ENCODE measurements around the gene DENND2C.
A peak's percentile ranks its signal among the peaks of the same experiment; 100 is the strongest.

DENND2C gene, protein sequence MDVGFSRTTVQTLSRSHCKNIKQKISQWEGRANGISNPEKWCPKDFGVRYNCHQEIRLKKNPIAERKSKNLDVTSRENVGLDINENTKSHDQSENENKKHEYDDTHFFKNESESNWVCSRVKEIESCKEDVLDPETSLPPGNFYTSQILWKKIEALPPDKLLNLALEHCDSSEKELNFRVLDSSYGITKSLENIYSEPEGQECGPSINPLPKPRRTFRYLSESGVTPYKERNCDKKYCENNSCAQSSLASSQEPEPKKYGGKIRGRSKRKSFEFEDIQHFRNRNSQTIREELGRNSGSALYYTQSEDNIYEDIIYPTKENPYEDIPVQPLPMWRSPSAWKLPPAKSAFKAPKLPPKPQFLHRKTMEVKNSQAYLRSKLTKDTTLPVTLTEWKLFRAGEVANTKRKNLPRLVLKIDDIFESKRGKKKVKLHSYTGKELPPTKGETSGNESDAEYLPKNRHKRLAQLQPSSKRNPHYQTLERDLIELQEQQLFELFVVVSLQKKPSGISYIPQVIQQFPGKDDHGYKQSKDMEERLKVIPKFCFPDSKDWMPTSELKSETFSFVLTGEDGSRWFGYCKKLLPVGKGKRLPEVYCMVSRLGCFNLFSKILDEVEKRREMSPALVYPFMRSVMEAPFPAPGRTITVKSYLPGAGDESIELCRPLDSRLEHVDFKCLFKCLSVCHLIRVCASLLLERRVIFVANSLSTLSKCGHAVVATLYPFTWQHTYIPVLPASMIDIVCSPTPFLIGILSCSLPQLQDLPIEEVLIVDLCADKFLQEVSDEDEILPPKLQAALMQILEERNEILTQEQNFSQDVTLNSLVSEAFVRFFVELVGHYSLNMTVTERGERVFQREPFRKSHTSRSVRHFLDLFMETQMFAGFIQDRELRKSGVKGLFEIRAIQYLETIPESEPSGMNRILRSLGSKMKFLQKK

DNA sequence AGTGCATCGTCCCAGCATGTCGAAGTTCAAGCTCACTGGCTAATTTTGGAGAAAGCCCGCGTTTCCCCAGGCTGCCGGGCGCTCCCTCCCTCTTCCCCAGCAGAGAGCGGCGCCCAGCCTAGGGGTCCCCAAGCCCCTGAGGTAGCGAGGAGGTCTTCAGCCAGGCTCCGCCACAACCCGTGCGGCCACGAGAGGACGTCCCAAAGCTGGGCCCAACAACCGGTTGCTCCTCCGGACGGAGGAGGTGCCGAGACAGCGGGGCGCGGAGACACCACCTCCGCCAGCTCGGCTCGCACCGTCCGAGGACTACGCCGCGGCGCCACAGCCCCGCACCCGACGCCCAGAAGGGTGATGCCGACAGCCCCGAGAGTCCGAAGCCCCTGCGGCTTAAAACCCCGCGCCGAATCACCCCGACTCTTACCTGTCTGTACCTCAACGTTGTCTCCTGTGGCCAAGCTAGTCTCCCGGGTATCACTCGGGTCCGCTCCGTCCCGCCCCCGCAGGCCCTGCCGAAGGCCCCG is at the start of gene DENND2C:
DENND2C (minus strand) TSS at position 488 of the 521 bp plus-strand sequence. CDS start 44,065 bp downstream, outside the sequence.
- no peak for DNase-seq (ENCODE audit: low read depth)

DNA sequence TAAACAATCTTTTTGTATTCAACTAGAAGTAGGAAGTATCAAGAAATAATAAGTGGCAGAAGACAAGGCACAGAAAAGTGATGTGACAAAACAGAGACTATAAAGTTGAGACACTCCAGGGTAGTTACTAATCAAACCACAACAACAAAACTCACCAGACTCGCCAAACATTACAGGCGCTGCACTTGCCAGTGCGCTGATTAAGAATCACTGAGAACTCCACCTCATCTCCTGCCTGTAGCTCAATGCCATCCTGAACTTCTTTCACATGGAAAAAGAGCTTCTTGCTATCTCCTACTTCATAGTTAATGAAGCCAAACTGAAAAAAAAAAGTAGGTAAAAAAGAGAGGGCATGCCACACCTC is 49.6 kb upstream of the DENND2C start:
- no peak for DNase-seq (ENCODE audit: low read depth)

DNA sequence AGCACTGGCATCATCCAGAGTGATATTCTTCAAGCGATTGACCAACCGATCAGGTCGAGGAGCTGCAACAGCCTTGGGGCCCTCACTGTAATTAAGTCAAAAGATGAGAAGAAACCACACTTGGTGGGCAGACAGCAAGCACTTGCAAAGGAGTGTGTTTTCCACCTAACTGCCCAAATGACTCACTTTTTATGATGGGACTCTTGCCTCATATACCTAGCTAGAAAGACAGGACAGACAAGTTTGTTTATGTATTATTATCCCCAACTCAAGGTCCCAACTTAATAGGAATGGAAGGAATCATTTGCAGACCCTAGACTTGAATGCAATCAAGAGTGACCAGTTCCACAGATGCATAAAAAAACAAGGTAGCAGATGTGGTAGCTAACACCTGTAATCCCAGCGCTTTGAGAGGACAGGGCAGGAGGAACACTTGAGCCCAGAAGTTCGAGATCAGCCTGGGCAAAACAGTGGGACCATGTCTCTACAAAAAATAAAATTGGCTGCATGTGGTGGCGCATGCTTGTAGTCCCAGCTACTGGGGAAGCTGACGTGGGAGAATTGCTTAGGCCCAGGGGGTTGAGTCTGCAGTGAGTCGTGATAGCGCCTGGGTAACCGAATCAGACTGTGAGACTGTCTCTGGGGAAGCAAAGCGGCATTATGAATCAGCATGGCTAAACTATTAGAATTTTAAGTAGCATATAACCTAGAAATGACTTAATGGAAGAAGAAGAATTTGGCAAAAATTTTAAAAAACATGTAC is 49.0 kb upstream of the DENND2C start:
- DNase-seq (ENCODE audit: low read depth): no peak

DNA sequence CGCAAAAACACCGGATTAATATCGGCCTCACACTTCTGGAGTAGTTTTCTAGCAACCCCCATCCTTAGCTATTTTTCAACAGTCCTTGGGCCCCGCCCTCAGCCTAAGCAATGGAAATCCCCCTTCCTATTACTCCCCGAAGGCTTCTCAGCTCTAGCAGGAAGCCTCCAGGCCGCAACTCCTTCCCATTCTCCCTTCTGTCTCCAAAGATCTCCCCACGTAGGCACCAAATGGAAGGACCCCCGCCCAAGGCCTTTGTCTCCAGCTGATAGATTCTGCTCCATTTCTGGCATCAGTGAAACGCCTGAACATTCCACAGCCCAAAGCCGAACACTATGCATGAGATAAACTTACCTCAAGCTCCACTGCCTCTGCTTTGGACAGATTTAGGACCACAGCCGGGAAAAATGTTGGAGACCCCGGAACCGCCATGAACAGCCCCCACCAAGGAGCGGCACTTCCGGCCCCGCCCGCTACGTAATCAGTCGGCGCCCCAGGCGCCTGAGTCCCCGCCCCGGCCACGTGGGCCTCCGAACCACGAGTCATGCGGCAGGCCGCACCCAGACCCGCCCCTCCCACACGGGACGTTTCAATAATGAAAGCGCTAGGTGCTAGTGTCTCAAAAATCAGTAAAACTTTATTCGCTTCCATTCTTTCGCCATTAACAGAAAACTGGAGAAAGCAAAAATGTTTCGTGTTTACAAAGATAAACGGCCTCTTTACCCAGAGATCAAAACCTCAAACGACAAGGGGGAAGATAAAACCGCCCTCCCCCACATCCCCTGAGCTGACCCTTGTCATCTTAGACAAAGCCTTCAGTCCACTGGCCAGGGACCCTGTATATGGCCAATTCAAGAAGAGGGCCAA is 46.7 kb upstream of the DENND2C start, which contains the start of gene NRAS:
NRAS (minus strand) TSS at position 468 of the 867 bp plus-strand sequence. CDS start 611 bp downstream, outside the sequence.
- DNase-seq (ENCODE audit: low read depth): peak; percentile 95

DNA sequence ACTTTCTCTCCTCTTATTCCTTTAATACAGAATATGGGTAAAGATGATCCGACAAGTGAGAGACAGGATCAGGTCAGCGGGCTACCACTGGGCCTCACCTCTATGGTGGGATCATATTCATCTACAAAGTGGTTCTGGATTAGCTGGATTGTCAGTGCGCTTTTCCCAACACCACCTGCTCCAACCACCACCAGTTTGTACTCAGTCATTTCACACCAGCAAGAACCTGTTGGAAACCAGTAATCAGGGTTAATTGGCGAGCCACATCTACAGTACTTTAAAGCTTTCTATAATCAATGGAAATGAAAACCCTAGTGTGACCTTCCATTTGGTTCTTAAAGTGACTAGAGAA is 46.1 kb upstream of the DENND2C start:
- DNase-seq (ENCODE audit: low read depth): no peak

DNA sequence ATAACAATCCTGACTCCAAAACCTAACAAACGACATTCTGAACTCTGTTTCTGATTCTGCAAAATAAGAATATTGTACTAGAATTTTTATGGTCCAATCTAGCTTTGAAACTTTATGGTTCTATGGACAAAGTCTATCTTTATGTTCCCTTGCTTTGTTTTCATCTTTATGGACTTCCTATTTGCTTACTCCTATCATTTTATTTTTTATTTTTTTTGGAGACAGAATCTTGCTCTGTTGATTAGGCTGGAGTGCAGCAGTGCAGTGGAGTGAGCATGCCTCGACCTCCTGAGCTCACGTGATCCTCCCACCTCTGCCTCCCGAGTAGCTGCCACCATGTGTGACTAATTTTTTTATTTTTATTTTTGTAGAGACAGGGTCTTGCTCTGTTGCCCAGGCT is 43.1 kb upstream of the DENND2C start:
- DNase-seq (ENCODE audit: low read depth): no peak

DNA sequence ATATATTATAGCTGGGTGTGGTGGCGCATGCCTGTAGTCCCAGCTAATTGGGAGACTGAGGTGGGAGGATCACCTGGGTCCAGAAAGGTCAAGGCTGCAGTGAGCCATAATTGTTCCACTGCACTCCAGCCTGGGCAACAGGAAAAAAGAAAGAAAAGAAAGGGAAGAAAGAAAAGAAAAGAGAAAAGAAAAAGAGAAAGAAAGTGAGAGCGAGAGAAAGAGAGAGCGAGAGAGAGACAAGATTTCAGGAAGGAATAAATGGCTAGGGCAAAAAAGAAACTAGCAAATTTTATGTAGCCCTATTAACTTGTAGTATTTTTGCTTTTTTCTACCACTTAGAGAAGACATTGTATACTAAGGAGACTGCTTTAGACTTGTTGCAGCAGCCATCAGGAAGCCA is 40.5 kb upstream of the DENND2C start:
- DNase-seq (ENCODE audit: low read depth): no peak

DNA sequence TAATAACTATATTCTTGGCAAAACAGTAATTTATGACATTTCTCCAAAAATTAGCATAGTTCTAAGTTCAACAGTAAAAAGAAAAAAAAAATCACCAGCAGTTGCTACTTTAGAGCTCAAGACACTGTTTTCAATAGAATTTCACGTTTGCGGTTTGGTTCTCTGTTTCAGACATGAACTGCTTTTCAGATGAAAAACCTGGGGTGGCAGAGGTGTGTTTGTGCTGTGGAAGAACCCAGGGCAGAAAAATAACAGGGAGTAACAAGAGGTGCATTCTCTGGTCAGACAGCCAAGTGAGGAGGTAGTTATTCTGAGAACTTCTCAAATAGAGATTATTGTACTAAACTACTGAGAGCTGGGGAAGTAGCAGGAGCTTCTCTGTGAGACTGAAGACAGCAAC is 37.8 kb upstream of the DENND2C start:
- no peak for DNase-seq (ENCODE audit: low read depth)

DNA sequence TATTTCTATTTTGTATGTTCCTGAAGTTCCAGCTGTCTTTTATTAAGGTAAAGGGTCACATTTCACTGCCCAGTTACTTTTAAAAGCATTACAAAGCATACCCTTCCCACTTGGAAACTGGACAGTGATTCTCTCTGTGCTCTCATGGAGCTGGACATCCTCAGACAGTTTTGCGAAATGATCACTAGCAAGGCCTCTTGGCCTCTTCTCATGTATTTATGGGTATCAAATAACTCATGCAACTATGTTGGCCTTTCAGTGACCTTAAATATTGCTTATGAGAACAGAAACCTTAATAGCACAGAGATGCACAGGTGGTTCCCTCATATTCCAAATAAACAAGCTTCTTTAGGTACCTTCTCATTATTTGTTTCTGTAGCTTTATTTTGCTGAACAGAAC is 33.4 kb upstream of the DENND2C start:
- no peak for DNase-seq (ENCODE audit: low read depth)

DNA sequence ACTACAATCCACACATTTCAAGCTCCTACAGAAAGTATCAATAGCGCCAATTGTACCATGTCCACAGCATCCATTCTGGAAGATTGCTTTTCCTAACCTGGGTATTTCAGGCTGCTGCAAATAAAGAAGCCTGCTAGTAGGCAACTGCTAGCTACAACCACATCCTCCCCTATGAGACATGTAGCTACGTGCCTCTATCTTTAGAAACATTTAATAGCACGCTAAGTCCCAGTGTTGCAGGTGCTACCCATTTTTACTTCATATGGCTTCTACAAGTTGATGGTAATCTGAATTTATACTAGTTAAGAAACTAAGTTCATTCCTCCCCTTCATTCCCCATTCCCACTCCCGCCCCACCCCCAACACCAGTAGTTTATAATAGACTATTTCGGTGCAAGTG is 32.9 kb upstream of the DENND2C start:
- no peak for DNase-seq (ENCODE audit: low read depth)

DNA sequence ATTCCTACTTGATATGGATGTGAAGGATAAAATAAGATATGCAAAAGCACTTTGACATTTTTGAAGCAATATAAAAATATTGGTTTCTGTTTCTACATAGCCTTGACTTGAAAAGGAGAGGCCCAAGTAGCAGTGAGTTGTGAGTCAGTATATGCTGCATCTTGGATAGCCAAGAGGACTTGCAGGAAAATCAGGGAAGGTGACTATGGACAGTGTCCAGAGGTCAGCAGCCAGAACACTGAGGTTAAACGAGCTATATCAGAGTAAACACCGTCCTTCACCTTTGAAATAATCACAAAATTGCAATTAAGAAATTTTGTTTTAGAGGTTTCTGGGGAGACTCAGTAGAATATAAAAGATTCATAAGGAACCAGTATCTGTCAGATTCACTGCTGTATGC is 32.1 kb upstream of the DENND2C start:
- no peak for DNase-seq (ENCODE audit: low read depth)

DNA sequence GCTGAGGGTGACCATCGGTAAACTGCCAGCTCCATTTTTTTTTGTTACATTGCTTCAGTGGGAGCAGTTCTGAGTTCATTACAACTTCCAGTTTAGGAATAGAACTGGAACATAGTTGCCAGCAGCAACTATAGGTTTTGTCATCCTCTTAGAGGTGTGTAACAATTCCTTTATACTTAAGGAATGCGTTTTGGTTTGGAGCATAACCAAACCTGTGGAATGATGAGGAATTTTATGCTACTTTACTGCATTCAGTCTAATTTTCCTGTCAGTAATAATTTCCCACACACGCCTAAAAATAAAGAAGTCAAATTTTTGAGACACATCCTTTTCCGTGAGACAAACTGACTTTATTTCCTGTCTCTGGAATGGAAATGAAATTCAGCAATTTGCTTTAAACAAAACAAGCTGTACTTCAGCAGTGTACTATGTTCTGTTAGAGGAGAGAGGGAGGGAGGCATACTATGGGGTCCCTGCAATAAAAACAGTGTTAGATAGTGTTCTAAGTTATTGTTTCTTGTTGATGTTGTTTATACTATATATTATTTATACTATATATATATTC is 30.3 kb upstream of the DENND2C start:
- DNase-seq (ENCODE audit: low read depth): no peak

DNA sequence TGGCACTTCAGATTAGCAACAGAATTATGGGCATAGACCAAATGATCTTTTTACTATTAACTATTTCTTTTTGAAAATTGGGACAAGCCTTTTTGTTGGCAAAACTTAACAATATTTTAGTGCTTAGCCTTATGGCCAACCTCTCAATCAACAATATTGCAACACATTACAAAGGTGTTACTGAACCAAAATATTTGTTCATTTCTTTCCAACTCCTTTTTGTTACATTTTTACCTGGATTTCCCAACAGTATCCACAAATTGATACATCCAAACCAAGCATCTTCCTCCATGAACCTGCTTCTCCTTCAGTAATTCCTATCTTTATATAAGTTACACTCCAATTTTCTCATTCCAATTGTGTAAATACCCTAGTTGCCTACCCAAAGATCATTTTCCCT is 27.0 kb upstream of the DENND2C start:
- DNase-seq (ENCODE audit: low read depth): no peak

DNA sequence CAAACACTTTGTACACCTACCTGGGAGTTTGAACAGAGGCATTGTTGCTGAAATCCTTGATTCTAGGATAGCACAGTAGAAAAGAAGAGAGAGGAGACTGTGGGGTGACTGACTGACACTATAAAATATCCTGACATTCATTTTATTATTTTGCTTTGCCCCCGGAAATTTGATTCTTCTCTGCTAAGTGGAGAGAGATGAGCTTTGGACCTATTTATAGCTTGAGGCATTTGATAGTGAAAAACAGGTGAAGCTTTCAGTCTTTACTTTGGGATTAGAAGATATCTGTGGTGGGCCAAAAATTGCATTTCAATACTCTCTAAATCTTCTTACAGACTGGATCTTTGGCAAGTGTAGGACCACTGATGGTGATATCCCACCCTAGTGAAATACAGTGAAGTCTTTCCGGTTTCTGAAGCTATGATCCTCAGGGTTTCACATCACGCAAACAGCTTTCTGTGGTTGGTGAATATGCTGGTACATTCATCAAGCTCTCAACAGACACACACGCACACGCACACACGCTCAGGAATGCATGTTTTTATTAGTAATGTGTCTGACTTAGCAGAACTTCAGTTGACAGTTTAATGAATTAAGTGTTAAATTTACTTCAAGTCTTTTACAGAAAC is 25.7 kb upstream of the DENND2C start, which contains the start of gene AMPD1:
AMPD1 (minus strand) TSS at position 117 of the 629 bp plus-strand sequence; CDS start at position 42, 75 bp downstream.
- no peak for DNase-seq (ENCODE audit: low read depth)

DNA sequence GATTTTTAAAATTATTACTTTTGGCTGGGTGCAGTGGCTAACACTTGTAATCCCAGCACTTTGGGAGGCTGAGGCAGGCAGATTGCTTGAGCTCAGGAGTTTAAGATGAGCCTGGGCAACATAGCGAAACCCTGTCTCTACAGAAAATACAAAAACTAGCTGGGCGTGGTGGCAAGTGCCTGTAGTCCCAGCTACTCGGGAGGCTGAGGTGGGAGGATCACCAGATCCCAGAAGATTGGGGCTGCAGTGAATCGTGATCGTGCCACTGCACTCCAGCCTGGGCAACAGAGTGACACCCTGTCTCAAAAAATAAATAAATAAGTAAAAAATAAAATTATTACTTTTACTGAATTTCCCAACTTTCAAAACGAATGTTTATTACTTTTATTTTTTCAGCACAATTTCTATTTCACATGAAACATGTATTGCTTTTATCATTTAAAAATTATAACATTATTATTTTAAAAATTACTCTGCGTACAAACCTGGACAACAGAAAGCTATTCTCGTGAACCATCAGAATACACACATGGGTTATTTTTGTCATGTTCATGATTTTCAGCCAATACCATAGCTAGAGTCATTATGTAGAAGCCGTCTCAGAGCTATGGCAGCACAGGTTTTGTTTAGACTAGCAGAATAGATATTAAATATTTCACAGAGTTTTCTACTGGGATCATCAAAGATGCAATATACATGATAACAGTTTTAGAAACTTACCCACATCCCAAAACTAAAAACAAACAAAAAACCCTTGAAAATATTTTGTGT is 24.9 kb upstream of the DENND2C start:
- no peak for DNase-seq (ENCODE audit: low read depth)

DNA sequence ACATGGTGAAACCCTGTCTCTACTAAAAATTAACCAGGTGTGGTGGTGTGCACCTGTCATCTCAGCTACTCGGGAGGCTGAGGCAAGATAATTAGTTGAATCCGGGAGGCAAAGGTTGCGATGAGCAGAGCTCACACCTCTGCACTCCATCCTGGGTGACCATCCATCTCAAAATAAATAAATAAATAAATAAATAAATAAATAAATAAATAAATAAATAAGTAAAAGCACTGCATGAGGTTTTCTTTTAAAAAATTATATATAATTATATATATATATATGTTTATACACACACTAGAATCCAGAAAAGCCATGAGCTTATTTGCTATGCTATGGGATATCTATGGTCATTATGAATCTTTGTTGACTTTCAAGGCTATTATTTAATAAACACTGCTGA is 23.1 kb upstream of the DENND2C start:
- DNase-seq (ENCODE audit: low read depth): no peak

DNA sequence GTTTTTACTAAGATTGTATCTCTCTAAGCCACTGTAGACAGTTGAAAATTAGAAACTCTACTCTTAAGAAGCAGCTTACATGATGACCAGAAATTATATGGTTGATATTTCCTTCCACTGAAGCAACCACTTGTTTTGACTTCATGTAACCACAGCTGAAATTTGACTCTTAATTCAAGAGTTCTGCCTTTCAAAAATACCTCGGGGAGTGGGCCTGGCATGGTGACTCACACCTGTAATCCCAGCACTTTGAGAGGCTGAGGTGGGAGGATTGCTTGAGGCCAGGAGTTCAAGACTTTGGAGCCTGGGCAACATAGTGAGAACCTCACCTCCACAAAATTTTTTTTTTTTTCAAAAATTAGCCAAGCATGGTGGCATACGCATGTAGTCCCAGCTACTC is 21.2 kb upstream of the DENND2C start:
- no peak for DNase-seq (ENCODE audit: low read depth)

DNA sequence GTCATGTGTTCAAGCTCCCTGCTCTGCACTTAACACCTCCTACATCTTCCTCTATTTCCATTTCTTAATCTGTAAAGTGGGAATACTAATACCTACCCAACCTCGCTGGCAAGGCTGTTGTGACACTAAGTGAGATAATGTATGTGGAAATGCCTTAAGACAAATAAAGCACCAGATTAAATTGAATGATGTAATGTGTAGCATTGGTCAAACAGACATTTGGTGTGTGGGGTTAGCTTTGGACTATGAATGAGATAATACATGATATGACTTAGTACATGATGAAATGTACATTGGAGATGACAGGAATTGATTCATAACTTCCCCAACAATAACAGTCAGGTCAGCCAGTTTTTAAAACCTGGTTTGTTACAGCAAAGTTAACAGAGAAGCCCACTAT is 20.3 kb upstream of the DENND2C start:
- no peak for DNase-seq (ENCODE audit: low read depth)

DNA sequence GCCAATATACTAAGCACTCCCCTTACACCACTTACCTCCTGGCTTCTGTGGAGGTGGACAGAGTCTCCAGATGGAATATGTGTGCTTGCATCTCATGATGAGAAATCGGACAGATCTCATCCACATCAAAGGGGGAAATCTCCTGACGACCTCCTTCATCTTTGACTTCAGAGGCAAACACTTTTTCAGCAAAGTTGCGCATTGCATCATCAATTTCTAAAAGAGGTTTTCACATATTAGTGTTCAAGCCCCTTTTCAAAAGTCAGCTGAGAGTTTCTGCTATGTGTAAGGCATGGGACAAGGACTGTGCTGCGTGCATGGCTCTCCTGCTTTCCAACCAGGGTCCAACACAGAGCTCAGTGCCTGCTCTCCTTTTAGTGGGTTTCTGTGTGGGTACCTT is 18.7 kb upstream of the DENND2C start:
- no peak for DNase-seq (ENCODE audit: low read depth)

All from stimulated activated CD8-positive, alpha-beta memory T cell treated with anti-CD3 and anti-CD28 coated beads, Interleukin-4, amount 100 ng/mL, for 24 hours (primary cell).